Neural progenitor cell (in vitro differentiated cells): ENCODE results near the gene NEO1. TPM values are rescaled to one million over a fixed set of nuclear protein-coding genes. Genes with fewer than 3 reads are reported as not detected.

Source experiments
- DNase-seq: peaks from one replicate; pipeline ENCODE4 v3.0.0-alpha.2; 2016; ENCODE audit warnings: low spot score
- H2AFZ ChIP-seq: fragments of 200-600 bp; sonication (generic); replicated peaks from 2 replicates; pipeline ENCODE4 v1.6.1; 2016; ENCODE audit warnings: antibody characterized with exemption
- H3F3A ChIP-seq: fragments of 200-600 bp; sonication (generic); 2 replicates; pipeline ENCODE4 v1.6.1; 2016; ENCODE audit warnings: antibody characterized with exemption, low read depth
- H3K27ac ChIP-seq: fragments of 200-600 bp; sonication (generic); 2 replicates; pipeline ENCODE4 v1.5.1; 2016; ENCODE audit warnings: mild to moderate bottlenecking
- H3K27me3 ChIP-seq: fragments of 200-600 bp; sonication (generic); 2 replicates; pipeline ENCODE4 v1.6.1; 2016; ENCODE audit warnings: mild to moderate bottlenecking, moderate library complexity
- H3K36me3 ChIP-seq: fragments of 200-600 bp; sonication (generic); 2 replicates; pipeline ENCODE4 v1.5.1; 2016
- H3K4me1 ChIP-seq: fragments of 200-600 bp; sonication (generic); 2 replicates; pipeline ENCODE4 v1.6.1; 2016; ENCODE audit warnings: mixed run types
- H3K4me2 ChIP-seq: fragments of 200-600 bp; sonication (generic); 2 replicates; pipeline ENCODE4 v1.6.1; 2016
- H3K4me3 ChIP-seq: fragments of 200-600 bp; sonication (generic); 2 replicates; pipeline ENCODE4 v1.5.1; 2016
- H3K79me2 ChIP-seq: fragments of 200-600 bp; sonication (generic); 2 replicates; pipeline ENCODE4 v1.6.1; 2016; ENCODE audit warnings: low read depth
- H3K9ac ChIP-seq: fragments of 200-600 bp; sonication (generic); 2 replicates; pipeline ENCODE4 v1.6.1; 2016
- H3K9me3 ChIP-seq: fragments of 200-600 bp; sonication (generic); 2 replicates; pipeline ENCODE4 v1.5.1; 2016; ENCODE audit warnings: low read depth
- H4K20me1 ChIP-seq: fragments of 200-600 bp; sonication (generic); 2 replicates; pipeline ENCODE4 v1.6.1; 2016; ENCODE audit warnings: low read depth
- H3K27ac Mint-ChIP-seq: 3 replicates; pipeline ENCODE4 v1.8.0; 2021; ENCODE audit warnings: mixed read lengths
- H3K27me3 Mint-ChIP-seq: 2 replicates; pipeline ENCODE4 v1.8.0; 2022; ENCODE audit warnings: low read depth, mild to moderate bottlenecking, inconsistent platforms, moderate library complexity, mixed read lengths; ENCODE audit not compliant: insufficient read depth
- H3K36me3 Mint-ChIP-seq: 3 replicates; pipeline ENCODE4 v1.8.0; 2021; ENCODE audit warnings: mixed read lengths
- H3K4me1 Mint-ChIP-seq: 3 replicates; pipeline ENCODE4 v1.8.0; 2021; ENCODE audit warnings: mixed read lengths
- H3K4me3 Mint-ChIP-seq: 3 replicates; pipeline ENCODE4 v1.8.0; 2021; ENCODE audit warnings: mild to moderate bottlenecking, moderate library complexity, mixed read lengths
- H3K9me3 Mint-ChIP-seq: 3 replicates; pipeline ENCODE4 v1.8.0; 2020; ENCODE audit warnings: mixed read lengths
- CTCF ChIP-seq: fragments of 200-600 bp; sonication (generic); IDR thresholded peaks from 2 replicates; pipeline ENCODE4 v1.5.1; 2017; ENCODE audit warnings: antibody characterized with exemption, mild to moderate bottlenecking
- EZH2 ChIP-seq: fragments of 200-600 bp; sonication (generic); IDR thresholded peaks from 2 replicates; pipeline ENCODE4 v1.6.1; 2017; ENCODE audit warnings: antibody characterized with exemption, mild to moderate bottlenecking, moderate library complexity
- EZH2phosphoT487 ChIP-seq: fragments of 200-600 bp; sonication (generic); IDR thresholded peaks from 2 replicates; pipeline ENCODE4 v1.6.1; 2017; ENCODE audit warnings: antibody characterized with exemption
- total RNA-seq: library from RNA; depleted of rRNA; stranded (reverse); fragments of >200 nt; gene quantifications from 2 replicates; pipeline ENCODE4 v1.2.3, GENCODE V29; 2015; ENCODE audit warnings: low replicate concordance

Gene NEO1
- total RNA-seq, 1 donor from 2014 or later, result 77.9 TPM

GRCh38 chr15:73143763-73144155 lies 91.5 kb downstream of the NEO1 start:
- H3K27ac Mint-ChIP-seq, result no peak overlapping the region
- Histone ChIP-seq H3K27me3 (no peaks in the 10 kb centered on the region), H3K4me1 (no peaks in the 10 kb centered on the region), H3K79me2 (no peaks in the 10 kb centered on the region), H3K4me2 (no peak overlapping the region), H3K9me3 (no peaks in the 10 kb centered on the region), H3K9ac (no peak overlapping the region), H3K36me3 (no peaks in the 10 kb centered on the region), H3K27ac (no peak overlapping the region), H3K4me3 (no peak overlapping the region), H3F3A (no peaks in the 10 kb centered on the region), H2AFZ (no peak overlapping the region), H4K20me1 (no peaks in the 10 kb centered on the region)
- no peak for DNase-seq
- no peak overlapping the region for H3K4me3 Mint-ChIP-seq
- no peaks in the 10 kb centered on the region for H3K27me3 Mint-ChIP-seq
- H3K4me1 Mint-ChIP-seq, result no peaks in the 10 kb centered on the region
- TF ChIP-seq EZH2 (no peak), EZH2phosphoT487 (no peak), CTCF (no peak)
- no peaks in the 10 kb centered on the region for H3K9me3 Mint-ChIP-seq
- H3K36me3 Mint-ChIP-seq, result peaks cover 26% of the 10 kb centered on the region

GRCh38 chr15:73146419-73146818 lies 94.2 kb downstream of the NEO1 start:
- H3K36me3 Mint-ChIP-seq, result peaks cover 38% of the 10 kb centered on the region
- no peak overlapping the region for H3K4me2 ChIP-seq

DNA sequence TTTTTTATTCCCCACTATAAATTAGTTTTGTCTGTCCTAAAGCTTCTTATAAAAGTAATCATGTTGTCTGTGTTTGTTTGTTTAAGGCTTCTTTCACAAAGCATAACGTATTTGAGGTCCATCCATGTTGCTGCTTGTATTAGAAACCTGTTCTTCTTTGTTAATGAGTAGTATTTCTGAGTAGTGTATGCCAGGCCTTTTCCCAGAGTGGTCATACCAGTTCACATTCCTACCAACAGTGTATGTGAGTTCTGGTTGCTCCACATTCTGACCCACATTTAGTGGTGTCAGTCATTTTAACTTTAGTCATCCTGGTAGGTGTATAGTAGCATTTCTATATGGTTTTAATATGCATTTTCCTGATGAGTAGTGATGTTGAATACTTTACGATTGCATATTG lies 98.6 kb downstream of the NEO1 start:
- Histone ChIP-seq H3F3A (no peaks in the 10 kb centered on the region), H3K27me3 (no peaks in the 10 kb centered on the region), H3K4me3 (no peak overlapping the region), H3K4me2 (no peak overlapping the region), H3K27ac (no peak overlapping the region), H3K79me2 (peaks cover 23% of the 10 kb centered on the region), H4K20me1 (no peaks in the 10 kb centered on the region), H3K36me3 (peaks cover 4% of the 10 kb centered on the region), H3K4me1 (no peaks in the 10 kb centered on the region), H3K9me3 (peaks cover 11% of the 10 kb centered on the region), H3K9ac (no peak overlapping the region), H2AFZ (no peak overlapping the region)
- DNase-seq, result no peak
- TF ChIP-seq EZH2 (no peak), CTCF (no peak), EZH2phosphoT487 (no peak)
- Mint-ChIP-seq H3K27ac (no peak overlapping the region), H3K36me3 (peaks cover 50% of the 10 kb centered on the region), H3K9me3 (peaks cover 22% of the 10 kb centered on the region), H3K4me1 (no peaks in the 10 kb centered on the region), H3K4me3 (no peak overlapping the region), H3K27me3 (no peaks in the 10 kb centered on the region)

More at GRCh38 chr15:73146419-73146818, 94.2 kb downstream of the NEO1 start:
- Mint-ChIP-seq H3K4me1 (no peaks in the 10 kb centered on the region), H3K27ac (no peak overlapping the region), H3K27me3 (no peaks in the 10 kb centered on the region), H3K9me3 (no peaks in the 10 kb centered on the region), H3K4me3 (no peak overlapping the region)
- H3K4me1 ChIP-seq, result no peaks in the 10 kb centered on the region
- H3K79me2 ChIP-seq, result no peaks in the 10 kb centered on the region
- no peaks in the 10 kb centered on the region for H4K20me1 ChIP-seq
- no peak overlapping the region for H3K27ac ChIP-seq
- peaks cover 4% of the 10 kb centered on the region for H3K36me3 ChIP-seq
- no peaks in the 10 kb centered on the region for H3K27me3 ChIP-seq
- no peaks in the 10 kb centered on the region for H3F3A ChIP-seq
- no peak overlapping the region for H2AFZ ChIP-seq
- H3K4me3 ChIP-seq, result no peak overlapping the region
- no peak overlapping the region for H3K9ac ChIP-seq
- no peaks in the 10 kb centered on the region for H3K9me3 ChIP-seq
- TF ChIP-seq CTCF (no peak), EZH2 (no peak), EZH2phosphoT487 (no peak)
- no peak for DNase-seq
